ENCODE results near the gene CASP9. TPM values are rescaled to one million over a fixed set of nuclear protein-coding genes. Genes with fewer than 3 reads are reported as not detected.

Gene CASP9
- total and polyA plus RNA-seq, 7 donors: 5.3 to 10.5 (median 8.0) TPM

DNA sequence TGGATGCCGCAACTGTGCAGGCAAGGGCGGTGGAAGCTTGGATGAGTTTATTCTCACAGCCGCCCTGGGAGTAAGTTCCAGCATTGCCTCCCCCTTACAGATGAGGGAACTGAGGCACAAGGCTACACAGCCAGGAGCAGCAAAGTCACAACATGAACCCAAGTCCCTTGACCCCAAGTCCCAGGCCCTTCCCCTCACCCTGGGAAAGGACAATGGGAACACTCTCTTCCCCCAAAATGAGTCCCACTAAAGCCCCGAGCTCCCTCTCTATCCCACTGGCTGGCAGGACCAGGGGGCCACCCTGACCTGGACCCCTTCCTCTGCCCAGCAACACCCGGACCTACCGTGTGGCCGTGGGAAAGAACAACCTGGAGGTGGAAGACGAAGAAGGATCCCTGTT, 81.9 kb downstream of the CASP9 start:
- H3K36me3 ChIP-seq (ENCODE audit: insufficient read depth in 1 of 2, low read depth in 1 of 2): no peaks in the 10 kb centered on the region
- ATAC-seq: no peak
- peaks cover 0 to 3% (median 0%) of the 10 kb centered on the region in 3 donors for H3K27me3 ChIP-seq (ENCODE audit: insufficient read depth in 3 of 3, low read length in 2 of 3)
- WGBS, 3 donors: 87 to 90% (median 90%) methylated on average over 8 of the region's 8 CpGs
- intact Hi-C loops (cut with DNase I): no loop called here
- H3K4me1 ChIP-seq: no peaks in the 10 kb centered on the region
- H3K9me3 ChIP-seq: no peaks in the 10 kb centered on the region
- TF ChIP-seq, protein P1, sequence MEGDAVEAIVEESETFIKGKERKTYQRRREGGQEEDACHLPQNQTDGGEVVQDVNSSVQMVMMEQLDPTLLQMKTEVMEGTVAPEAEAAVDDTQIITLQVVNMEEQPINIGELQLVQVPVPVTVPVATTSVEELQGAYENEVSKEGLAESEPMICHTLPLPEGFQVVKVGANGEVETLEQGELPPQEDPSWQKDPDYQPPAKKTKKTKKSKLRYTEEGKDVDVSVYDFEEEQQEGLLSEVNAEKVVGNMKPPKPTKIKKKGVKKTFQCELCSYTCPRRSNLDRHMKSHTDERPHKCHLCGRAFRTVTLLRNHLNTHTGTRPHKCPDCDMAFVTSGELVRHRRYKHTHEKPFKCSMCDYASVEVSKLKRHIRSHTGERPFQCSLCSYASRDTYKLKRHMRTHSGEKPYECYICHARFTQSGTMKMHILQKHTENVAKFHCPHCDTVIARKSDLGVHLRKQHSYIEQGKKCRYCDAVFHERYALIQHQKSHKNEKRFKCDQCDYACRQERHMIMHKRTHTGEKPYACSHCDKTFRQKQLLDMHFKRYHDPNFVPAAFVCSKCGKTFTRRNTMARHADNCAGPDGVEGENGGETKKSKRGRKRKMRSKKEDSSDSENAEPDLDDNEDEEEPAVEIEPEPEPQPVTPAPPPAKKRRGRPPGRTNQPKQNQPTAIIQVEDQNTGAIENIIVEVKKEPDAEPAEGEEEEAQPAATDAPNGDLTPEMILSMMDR (IDR thresholded peaks at IDR 0.05): no peak
- DNase-seq: no peak
- no peak overlapping the region for H3K27ac ChIP-seq
- H3K4me3 ChIP-seq: no peak overlapping the region

Other genes with a start within 250 kb of the CASP9 start
- 1 to 10 TPM; 4.8 to 6.9 (median 6.5) TPM for gene EFHD2, start 114.3 kb downstream of the CASP9 start, total RNA-seq
- 1 to 10 TPM; 2.3 to 5.4 (median 4.3) TPM for gene EFHD2, start 114.3 kb downstream of the CASP9 start, polyA plus RNA-seq
- gene CTRC, start 85.8 kb downstream of the CASP9 start, total RNA-seq: under 1 TPM in 1 of 4 donors, not detected in 3; 0.17 TPM
- under 1 TPM in 2 of 3 donors, not detected in 1; 0.08 to 0.68 TPM for gene CTRC, start 85.8 kb downstream of the CASP9 start, polyA plus RNA-seq
- 1 to 10 TPM in 1 of 4 donors, not detected in 3; 2.1 TPM for gene CELA2A, start 67.5 kb downstream of the CASP9 start, total RNA-seq
- under 1 TPM in 1 of 3 donors, not detected in 2; 0.10 TPM for gene CELA2A, start 67.5 kb downstream of the CASP9 start, polyA plus RNA-seq
- under 1 TPM in 1 of 4 donors, not detected in 3; 0.36 TPM for gene CELA2B, start 48.1 kb downstream of the CASP9 start, total RNA-seq
- not detected for gene CELA2B, start 48.1 kb downstream of the CASP9 start, polyA plus RNA-seq
- gene DNAJC16, start 2.6 kb upstream of the CASP9 start, total RNA-seq: 10 to 100 TPM; 17.2 to 29.9 (median 22.7) TPM
- 10 to 100 TPM in 1 of 3 donors, 1 to 10 TPM in 2; 6.8 to 16.2 (median 6.8) TPM for gene DNAJC16, start 2.6 kb upstream of the CASP9 start, polyA plus RNA-seq
- gene AGMAT, start 60.8 kb upstream of the CASP9 start, total RNA-seq: 10 to 100 TPM in 1 of 4 donors, 1 to 10 TPM in 3; 2.6 to 12.6 (median 3.4) TPM
- gene AGMAT, start 60.8 kb upstream of the CASP9 start, polyA plus RNA-seq: 1 to 10 TPM; 2.6 to 8.1 (median 7.2) TPM
- 10 to 100 TPM; 23.8 to 80.2 (median 39.5) TPM for gene DDI2, start 93.2 kb upstream of the CASP9 start, total RNA-seq
- gene DDI2, start 93.2 kb upstream of the CASP9 start, polyA plus RNA-seq: 10 to 100 TPM in 2 of 3 donors, 1 to 10 TPM in 1; 4.8 to 35.4 (median 18.7) TPM
- gene PLEKHM2, start 160.1 kb upstream of the CASP9 start, total RNA-seq: 100 to 1,000 TPM; 137 to 177 (median 156) TPM
- 100 to 1,000 TPM in 1 of 3 donors, 10 to 100 TPM in 2; 78.1 to 167 (median 86.8) TPM for gene PLEKHM2, start 160.1 kb upstream of the CASP9 start, polyA plus RNA-seq
- 10 to 100 TPM in 3 of 4 donors, 1 to 10 TPM in 1; 6.1 to 48.2 (median 37.2) TPM for gene SLC25A34, start 212.0 kb upstream of the CASP9 start, total RNA-seq
- gene SLC25A34, start 212.0 kb upstream of the CASP9 start, polyA plus RNA-seq: 10 to 100 TPM in 1 of 3 donors, 1 to 10 TPM in 2; 1.3 to 10.1 (median 7.5) TPM
- gene TMEM82, start 218.3 kb upstream of the CASP9 start, total RNA-seq: not detected
- gene TMEM82, start 218.3 kb upstream of the CASP9 start, polyA plus RNA-seq: not detected
- 10 to 100 TPM in 1 of 4 donors, 1 to 10 TPM in 3; 2.5 to 11.3 (median 4.2) TPM for gene FBLIM1, start 234.6 kb upstream of the CASP9 start, total RNA-seq
- 1 to 10 TPM; 2.5 to 3.1 (median 2.5) TPM for gene FBLIM1, start 234.6 kb upstream of the CASP9 start, polyA plus RNA-seq